HG03066 (cell line): ENCODE results near the gene LINS1.
A peak's percentile ranks its signal among the peaks of the same experiment; 100 is the strongest.

ENCODE experiments used
- ATAC-seq: cut with Tn5 transposase; IDR thresholded peaks from one replicate; pipeline ENCODE4 v1.9.1; 2021; ENCODE audit warnings: low read depth; ENCODE audit not compliant: unreplicated experiment

LINS1 gene

DNA sequence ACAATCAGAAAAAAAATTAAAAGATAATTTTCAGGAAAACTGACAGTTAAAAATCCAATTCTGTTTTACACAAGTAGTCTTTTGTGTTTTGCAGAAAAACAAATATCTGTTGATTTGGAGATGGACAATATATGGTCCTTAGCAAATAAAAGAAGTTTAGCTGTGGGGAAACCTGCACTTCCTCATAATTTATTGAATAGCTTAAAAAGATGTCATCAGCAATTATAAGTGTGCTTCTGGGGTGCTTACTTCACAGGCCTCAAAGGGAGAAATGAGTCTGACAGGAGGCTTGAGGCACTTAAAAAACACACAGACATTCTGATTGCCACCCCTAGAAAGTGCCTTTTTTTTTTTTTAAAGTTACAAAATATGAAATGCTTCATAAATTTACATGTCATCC lies 41.7 kb downstream of the LINS1 start:
- ATAC-seq, result no peak

DNA sequence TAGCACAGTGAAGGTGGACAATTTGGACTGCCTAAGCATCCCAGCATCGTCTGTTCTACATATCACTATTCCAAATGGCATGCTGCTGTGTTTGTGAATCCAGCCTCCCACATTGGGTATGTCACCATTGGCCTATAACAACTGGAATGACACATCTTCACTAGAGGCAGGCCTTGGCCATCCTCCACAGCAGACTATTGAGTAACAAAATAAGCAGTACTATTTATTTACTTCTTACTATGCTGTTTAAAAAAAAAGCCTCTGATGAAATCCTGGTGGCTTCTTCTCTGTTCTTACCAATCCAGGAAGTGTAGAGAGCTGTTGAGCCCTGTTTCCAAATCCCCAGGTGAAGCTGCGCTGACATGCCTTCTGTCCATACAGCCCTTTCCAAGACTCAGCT lies 42.7 kb downstream of the LINS1 start:
- ATAC-seq, result no peak

DNA sequence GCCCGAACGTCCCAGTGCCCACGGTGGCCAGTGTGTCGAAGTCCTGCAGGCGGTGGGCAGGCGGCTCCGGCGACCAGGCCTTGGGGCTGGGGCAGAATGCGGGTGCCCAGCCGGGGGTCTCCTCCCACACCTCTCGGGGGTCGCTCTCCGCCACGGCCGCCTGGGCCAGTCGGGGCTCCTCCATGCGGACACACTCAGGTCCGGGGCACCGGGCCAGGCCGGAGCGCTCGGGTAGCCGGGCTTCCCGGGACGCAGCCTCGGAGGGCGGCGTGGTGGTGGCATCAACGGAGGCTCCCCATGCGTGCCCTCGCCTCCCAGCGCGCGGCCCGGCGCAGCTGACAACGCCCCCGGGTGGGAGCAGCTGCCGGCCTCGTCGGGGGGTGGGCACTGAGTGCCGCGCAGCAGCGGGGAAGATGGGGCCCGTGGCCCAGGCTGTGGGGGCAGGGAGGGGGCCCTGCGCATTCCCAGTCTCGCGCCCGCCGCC lies 43.2 kb downstream of the LINS1 start:
- no peak for ATAC-seq

DNA sequence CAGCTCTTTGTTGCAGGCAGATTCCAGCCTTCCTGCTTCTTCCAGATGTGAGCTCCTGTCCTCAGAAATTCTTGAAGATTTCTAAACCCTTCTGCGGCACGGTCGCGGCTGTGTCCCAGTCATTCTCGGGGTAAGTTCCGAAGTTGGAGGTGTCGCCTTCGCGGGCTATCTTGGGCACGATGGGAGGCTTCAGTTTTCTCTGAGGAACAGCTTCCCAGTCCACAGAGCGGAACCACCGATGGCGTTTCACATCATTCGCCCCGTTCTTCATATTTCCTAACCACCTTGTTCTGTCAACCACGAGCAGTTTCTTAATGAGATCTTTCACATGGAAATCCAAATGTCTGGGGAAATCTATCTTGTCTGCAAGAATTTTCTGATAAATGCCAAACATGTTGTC lies 48.5 kb downstream of the LINS1 start:
- ATAC-seq, result no peak

DNA sequence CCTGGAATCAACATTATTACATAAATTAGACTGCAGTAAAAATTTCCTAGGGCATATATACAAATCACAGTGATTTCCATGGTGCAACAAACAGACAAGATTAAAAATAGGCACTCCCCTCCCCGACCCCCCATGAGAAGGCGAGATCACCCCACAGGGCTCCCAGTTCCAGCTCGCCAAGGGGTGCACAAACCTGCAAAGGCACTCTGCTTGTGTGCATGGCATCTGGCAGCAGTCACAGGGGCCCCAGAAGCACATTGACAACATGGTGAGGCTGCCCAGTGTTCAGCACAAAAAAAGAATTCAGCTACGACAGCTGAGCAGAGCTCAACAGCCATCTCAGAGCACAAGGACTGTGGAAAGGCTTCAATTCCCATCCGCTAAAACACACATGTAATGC lies 54.0 kb downstream of the LINS1 start:
- ATAC-seq, result no peak

DNA sequence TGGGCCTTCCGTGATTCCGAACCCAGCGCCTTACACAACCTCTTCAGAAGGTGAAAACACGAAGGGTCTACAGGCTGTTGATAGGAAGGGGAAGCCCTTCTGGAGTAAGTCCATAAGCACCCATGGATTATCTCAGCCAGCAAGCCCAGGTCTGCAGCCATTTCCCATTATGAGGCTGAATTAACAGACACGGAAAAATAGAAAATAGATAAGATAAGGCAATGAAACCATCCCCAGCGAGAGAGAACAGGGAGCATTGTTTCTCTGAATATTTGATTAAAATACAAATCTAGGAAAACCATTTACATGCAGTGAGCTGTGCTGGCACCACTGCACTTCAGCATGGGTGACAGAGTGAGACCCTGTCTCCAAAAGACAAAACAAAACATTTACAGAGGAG lies 57.0 kb downstream of the LINS1 start:
- no peak for ATAC-seq

DNA sequence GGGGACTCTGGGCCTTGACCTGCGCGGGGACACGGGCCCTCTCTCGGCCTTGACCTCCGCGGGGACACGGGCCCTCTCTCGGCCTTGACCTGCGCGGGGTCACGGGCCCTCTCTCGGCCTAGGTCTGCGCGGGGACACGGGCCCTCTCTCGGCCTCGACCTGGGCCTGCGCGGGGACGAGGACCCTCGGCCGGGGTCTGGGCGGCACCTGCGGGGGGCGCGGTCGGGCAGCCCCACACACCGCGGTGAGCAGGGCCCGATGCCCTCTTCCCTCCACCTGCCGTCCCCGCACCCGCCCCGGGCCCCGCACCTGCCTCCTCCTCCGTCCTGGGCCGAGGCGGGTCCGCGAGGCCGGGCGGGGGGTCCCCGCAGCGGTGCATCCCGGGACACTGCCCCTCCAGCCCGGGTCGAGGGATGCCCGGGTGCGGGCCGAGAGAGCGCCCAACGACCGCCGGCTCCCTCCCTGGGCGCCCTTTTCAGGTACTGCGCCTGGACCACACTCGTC lies 57.6 kb downstream of the LINS1 start:
- ATAC-seq, result no peak

DNA sequence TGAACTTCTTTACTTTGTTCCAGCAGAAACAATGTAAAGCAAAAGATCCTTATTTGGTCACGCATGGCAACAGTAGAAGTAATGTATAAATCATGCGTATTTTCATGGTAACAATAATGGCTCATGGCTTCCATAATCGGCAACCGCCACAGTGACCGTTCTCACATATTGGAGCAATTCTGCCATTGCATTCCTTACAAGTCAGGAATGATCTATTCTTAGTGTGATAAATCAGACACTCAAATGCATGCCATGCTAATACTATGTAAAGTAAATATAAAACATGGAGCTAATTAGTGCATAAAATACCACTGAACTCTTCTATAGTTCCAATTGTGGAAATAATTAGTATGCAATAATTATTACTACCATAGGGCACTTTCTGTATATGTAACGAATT lies 59.7 kb downstream of the LINS1 start:
- ATAC-seq, result no peak

DNA sequence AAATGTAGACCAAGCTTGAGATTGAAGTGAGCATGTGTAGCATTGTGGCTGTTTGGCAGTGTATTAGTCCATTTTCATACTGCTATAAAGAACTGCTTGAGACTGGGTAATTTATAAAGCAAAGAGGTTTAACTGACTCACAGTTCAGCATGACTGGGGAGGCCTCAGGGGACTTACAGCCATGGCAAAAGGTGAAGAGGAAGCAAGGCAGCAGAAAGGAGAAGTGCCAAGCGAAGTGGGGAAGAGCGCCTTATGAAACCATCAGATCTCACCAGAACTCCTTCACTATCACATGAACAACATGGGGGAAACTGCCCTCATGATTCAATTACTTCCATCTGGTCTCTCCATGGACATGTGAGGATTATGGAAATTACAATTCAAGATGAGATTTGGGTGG lies 64.7 kb downstream of the LINS1 start:
- peak; percentile 54 for ATAC-seq

DNA sequence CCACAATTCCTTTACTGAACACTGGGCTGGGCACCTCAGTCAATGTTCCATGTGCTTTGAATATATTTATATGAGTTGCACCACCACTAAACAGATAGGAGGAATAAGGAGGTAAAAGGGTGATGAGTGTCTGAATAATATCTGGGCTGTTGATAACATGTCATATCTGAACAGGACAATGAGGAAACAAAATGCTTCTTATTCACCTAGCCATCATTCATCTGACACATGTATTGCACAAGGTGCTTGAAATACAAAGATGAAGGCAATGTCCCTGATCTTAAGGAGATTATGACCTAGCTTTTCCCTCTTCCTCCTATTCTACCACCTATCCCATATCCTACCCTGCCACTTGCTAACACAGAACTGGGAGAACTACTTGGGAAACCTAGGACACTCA lies 65.3 kb downstream of the LINS1 start:
- ATAC-seq, result no peak

DNA sequence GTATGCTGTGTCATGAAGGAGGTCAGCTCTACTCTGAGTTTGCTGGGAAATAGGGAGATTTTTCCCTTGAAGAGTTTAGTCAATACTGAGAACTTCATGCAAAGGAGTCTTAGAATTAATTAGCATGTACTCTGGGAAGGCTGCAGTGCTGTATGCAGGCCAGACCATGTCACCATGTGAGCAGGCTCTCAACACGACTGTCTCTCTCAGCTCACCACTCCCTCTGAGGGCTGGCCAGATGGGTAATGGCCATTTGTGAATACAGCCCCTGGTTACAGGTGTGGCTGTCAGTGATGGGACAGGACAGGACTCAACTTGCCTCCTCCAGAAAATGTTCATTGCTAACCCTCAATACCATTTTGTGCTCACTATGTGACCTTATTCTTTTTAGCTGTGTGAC lies 68.1 kb downstream of the LINS1 start:
- no peak for ATAC-seq

DNA sequence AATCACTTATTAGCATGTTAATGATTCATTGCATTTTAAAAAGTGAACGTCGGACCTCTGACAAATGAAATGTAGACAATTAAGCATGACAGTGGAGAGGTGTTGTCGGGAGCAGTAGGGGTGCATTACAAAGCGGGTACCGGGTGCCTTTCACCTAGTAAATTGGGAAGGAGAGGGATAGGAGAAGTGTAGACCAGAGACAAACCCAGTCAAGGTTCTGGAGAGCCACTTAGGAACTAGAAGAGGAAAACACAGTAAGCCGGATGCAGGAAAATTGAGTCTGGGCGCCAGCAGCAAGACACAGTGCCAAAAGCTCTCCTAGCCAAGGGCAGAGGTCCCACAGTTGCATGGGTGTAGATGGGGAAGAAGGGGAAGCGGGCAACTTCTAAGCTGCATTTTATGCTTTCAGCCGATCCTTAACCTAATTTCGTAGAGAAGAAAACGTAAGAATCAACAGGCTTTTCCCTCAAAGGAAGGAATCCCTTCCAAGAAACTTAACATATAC lies 70.1 kb downstream of the LINS1 start:
- no peak for ATAC-seq

DNA sequence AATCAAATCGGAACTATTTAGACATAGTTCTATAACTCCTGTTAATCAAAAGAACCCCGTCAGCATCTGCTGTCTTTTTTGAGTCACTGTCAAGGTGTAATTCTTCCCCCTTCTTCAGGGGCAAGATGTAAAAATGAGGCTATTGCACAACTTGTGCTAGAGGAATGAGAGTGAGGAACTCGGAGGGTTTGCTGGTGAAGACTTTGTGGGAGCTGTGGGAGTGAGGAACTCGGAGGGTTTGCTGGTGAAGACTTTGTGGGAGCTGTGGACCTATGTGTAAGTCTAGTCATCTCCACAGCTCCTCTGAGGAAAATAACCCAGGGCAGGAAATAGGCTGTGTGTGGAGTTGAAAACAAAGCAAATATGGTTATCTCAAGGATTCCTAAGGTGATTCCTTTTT lies 70.8 kb downstream of the LINS1 start:
- ATAC-seq, result no peak

DNA sequence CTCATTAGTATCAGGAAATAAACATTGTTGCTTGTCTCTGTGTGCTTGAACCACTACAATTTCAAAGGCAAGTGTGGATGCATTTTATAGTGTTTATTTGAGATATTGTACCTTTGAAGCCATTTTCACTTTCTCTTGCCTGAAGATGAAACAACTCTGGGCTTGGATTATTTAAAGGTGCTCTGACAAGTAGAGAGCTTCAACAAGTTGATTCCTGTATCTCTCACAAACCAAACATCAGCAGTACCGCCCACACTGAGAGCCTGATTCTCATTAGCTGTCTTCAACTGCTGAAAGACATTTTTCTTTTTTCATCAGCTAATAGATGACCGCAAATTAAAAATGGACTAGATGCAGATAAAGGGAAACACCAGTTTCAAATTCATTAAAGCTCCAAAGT lies 72.4 kb downstream of the LINS1 start:
- ATAC-seq, result no peak

DNA sequence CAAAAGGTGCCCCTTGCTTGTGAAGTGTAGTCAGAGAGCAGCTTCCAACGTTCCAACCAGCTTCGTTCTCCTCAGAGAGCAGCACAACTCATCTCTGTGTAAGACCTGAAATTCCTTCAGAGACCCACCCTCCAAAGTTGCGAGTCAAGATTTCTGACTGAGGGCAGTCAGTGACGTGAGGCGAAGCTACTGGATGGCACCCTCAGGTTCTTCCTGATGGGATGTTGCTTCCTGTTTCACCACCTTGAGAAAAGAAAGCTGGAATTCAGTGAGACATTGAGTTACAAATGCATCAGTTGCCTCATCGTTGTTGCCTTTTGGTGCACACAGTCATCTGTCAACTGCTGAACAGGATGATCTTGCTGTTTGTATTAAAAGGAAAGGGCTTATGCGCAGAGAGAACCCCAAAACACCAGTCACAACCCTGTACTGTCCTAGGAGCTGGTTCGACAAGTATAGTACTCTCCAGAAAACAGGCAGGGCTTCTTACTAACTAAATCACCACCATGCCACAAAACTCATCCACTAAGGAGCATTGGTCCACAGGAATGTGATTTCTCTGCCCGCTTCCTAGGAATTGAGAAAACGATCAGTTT lies 73.1 kb downstream of the LINS1 start, which contains the start of gene CERS3:
Gene CERS3 (minus strand): TSS at position 118 of the 596 bp plus-strand sequence. CDS start 27,101 bp downstream, outside the sequence.
- no peak for ATAC-seq

DNA sequence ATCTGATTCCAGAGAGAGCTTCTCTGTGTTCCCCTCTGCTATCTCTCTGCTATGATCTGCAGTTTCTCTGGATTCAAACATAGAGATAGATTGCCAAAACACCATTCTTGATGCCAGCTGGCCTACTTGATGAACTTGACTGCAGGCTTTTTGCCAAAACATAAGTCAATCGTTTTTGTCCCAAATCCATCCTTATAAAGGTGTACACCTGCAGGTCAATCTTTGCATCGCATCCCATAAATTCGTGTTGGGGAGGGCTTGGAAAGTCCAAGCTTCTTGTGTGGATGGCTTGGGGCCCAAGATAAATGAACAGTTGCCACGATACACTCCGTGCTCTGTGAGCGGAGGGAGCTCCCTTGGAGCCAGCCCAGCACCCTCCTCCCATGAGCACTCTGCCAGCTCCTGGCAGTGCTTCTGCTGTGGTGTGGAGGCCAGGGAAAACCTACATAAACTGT lies 75.9 kb downstream of the LINS1 start:
- ATAC-seq, result no peak

DNA sequence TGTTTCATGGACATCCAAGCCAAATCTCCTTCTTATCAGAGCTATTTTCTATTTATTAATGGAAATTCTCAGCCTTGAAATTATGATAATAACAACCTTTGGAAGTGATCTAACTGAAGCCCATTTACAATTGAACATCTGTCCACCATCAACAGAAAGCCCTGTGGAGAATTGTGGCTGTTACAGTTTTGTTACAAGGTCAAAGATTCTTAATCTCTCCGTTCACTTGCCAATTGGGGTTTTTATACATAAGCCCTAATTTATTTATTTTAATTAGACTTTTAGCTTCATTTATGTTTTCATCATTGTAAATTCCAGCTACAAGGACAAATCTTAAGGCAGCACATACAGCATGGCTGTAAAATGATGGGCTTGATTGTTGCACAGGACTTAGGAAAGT lies 76.5 kb downstream of the LINS1 start:
- ATAC-seq, result no peak

DNA sequence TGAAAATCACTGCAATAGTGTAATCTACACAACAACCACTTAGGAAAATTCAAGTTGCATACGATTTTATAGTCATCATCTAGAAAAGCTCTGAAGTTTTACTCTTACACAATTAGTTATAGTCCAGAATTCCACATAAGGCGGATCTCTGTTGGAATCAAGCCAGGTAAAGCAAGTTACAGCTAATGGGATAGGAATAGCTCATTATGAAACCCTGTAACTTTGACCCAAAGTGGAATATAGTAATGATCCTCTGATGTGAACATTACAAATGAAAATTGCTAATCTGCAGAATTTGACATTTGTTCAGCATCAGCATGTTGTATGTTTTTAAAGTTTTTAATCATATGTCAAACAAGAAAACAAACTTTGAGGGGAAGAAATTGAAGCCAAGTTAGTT lies 77.7 kb downstream of the LINS1 start:
- no peak for ATAC-seq

DNA sequence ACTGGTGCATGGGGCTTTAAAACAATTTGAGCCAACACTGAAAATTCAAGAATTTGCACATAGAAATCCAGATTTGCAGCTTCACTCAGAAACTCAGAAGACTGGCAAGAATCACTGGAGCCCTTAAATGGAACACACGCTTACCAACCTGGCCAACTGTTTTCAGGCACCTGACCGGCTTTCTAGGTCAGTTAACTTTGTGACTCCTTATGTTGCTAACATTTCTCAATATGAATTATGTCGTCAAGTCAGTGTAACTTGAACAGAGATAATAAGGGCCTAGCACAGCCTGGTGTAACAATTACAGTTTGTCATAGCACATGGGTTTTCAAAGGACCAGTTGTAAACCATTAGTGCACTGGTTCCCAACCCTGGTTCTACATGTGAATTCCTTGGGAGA lies 80.1 kb downstream of the LINS1 start:
- no peak for ATAC-seq

DNA sequence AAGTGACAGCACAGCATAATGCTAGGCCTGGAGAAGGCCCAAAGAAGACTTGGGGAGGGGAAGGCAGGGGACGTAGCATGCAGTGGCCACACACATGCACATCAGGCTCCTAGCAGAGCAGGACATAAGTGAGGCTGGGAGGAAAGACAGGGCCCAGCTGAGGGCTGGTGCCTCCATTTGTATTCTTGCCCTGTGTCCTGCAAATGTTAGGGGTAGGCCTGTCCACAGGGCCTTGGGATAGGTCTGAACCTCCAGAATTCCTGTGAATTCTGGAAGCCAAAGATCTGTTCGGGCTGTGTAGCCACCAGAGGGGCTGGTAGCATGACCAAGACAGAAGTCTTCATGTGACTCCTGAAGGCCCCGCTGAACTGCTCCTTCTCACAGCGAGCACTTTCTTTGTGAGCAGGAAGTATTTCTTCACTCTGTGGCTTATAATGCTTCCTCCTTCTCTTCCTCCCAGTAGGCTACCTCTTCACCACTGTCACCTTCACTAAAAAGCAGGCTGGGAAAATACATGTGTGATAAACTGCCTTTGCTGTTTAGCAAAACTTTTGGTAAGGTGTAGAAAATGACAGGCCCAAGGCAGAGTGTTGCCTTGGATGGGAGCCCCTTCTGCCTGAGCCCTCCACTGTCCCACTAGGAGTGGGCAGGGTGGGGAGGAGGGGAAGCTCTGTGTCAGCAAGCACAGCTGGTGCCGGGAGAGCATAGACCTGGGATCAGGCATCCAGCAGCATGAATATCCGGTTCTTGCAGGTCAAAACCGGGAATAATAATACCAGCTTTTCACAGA lies 81.7 kb downstream of the LINS1 start:
- no peak for ATAC-seq

DNA sequence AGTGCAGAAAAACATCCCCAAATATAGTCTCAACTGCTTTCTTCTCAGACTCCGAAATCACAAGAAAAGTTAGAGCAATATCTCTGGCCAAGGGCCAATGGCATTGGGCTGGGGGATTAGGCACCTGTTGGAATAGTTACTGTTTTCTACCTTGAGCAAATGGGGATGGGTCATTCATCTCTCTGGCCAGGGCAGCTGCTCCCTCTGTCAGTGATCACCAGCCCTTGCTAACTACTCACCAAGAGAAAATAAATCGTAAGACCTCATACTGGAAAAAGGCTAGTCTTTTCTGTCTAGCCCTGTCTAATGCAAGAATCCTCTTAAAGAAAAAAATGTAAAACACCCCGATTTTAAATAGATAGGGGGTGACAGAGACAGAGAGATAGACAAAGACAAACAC lies 84.1 kb downstream of the LINS1 start:
- no peak for ATAC-seq
